Measurements from ENCODE around the gene LY6G6D. TPM values are rescaled to one million over a fixed set of nuclear protein-coding genes. Genes with fewer than 3 reads are reported as not detected.
A peak's percentile ranks its signal among the peaks of the same experiment; 100 is the strongest.

LY6G6D gene
- total RNA-seq, 4 donors from 2014 or later, result not detected

GRCh38 chr6:31737991-31738979, 23.1 kb downstream of the LY6G6D start:
- Histone ChIP-seq H3K4me1 (peaks cover 17 to 26% of the 10 kb centered on the region in 2 donors), H3K4me3 (no peak overlapping the region), H3K27me3 (peaks cover 0 to 9% (median 5%) of the 10 kb centered on the region in 3 donors), H3K27ac (peak overlapping the region in 3 of 4 donors; percentile 8 to 79 (median 62)), H3K36me3 (peaks cover 0 to 5% of the 10 kb centered on the region in 2 donors), H3K9me3 (no peaks in the 10 kb centered on the region)
- intact Hi-C loops (cut with DNase I; ENCODE audit: low total_unique reads) (loop anchor here (2.0 to 10.0 kb wide), 2 partner anchors 35 to 237 kb away; partner anchors contain the start of genes ABHD16A and DXO), in situ Hi-C loops (cut with MboI; ENCODE audit: low sequenced_read_pairs in 4 of 4) (no loop called here)
- ATAC-seq, result no peak
- TF ChIP-seq, protein P1, sequence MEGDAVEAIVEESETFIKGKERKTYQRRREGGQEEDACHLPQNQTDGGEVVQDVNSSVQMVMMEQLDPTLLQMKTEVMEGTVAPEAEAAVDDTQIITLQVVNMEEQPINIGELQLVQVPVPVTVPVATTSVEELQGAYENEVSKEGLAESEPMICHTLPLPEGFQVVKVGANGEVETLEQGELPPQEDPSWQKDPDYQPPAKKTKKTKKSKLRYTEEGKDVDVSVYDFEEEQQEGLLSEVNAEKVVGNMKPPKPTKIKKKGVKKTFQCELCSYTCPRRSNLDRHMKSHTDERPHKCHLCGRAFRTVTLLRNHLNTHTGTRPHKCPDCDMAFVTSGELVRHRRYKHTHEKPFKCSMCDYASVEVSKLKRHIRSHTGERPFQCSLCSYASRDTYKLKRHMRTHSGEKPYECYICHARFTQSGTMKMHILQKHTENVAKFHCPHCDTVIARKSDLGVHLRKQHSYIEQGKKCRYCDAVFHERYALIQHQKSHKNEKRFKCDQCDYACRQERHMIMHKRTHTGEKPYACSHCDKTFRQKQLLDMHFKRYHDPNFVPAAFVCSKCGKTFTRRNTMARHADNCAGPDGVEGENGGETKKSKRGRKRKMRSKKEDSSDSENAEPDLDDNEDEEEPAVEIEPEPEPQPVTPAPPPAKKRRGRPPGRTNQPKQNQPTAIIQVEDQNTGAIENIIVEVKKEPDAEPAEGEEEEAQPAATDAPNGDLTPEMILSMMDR (IDR thresholded peaks at IDR 0.05 in 4 of 5, conservative IDR thresholded peaks at IDR 0.05 in 1 of 5), result no peak
- TF ChIP-seq POLR2A (IDR thresholded peaks at IDR 0.05), result peak; percentile 26 to 36
- DNase-seq, result no peak

- Histone ChIP-seq H3K27ac (peak within 1 kb of the TSS; percentile 47 to 68 (median 63)), H3K27me3 (peaks cover 0 to 9% (median 5%) of the 10 kb centered on the region in 3 donors), H3K4me1 (peaks cover 12 to 21% of the 10 kb centered on the region in 2 donors), H3K4me3 (peak within 1 kb of the TSS; percentile 62 to 79 (median 73)), H3K36me3 (no peaks in the 10 kb centered on the region), H3K9me3 (no peaks in the 10 kb centered on the region)
- TF ChIP-seq, protein P1 (IDR thresholded peaks at IDR 0.05 in 4 of 5, conservative IDR thresholded peaks at IDR 0.05 in 1 of 5), result no peak
- TF ChIP-seq POLR2A (IDR thresholded peaks at IDR 0.05), result peak; percentile 31 to 52
- in situ Hi-C loops (cut with MboI; ENCODE audit: low sequenced_read_pairs in 4 of 4) (no loop called here), intact Hi-C loops (cut with DNase I; ENCODE audit: low total_unique reads) (loop anchor here (2.0 to 10.0 kb wide), 3 partner anchors 37 to 235 kb away; partner anchors contain the start of genes ABHD16A, DXO and VARS1)
- peak; percentile 99 for ATAC-seq
- DNase-seq, result peak; percentile 99
Measured at GRCh38 chr6:31739639-31740396, 24.7 kb downstream of the LY6G6D start, which contains the start of gene MSH5. TSS of gene MSH5 (plus strand) at chr6:31740005. CDS start at chr6:31740467, 462 bp downstream.

DNA sequence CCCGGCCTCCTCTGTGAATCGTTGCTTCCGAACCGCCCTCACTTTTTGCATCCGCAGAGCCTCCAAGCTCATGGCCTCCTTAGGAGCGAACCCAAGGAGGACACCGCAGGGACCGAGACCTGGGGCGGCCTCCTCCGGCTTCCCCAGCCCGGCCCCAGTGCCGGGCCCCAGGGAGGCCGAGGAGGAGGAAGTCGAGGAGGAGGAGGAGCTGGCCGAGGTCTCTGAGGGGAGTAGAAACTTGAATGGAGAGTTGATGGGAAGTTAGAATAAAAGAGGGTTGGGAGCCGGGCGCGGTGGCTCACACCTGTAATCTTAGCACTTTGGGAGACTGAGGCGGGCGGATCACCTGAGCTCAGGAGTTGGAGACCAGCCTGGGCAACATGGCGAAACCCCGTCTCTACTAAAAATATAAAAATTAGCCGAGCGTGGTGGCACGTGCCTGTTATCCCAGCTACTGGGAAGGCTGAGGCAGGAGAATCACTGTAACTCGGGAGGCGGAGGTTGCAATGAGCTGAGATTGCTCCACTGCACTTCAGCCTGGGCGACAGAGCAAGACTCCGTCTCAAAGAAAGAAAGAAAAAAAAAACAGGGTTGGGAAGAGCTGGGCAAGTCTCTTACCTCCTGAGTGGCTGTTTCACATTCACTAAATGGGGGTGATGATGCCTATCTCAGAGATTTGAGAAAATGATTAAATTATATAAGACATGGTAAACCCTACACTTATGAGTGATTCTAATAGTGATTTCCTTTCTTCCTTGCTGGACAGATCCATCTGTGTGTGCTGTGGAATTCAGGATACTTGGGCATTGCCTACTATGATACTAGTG, 25.5 kb downstream of the LY6G6D start:
- DNase-seq, result no peak
- Histone ChIP-seq H3K36me3 (no peaks in the 10 kb centered on the region), H3K4me1 (peaks cover 11 to 21% of the 10 kb centered on the region in 2 donors), H3K27me3 (peaks cover 0 to 5% (median 0%) of the 10 kb centered on the region in 3 donors), H3K27ac (peak overlapping the region; percentile 47 to 68 (median 63)), H3K4me3 (peak overlapping the region; percentile 62 to 79 (median 73)), H3K9me3 (no peaks in the 10 kb centered on the region)
- TF ChIP-seq, protein P1 (IDR thresholded peaks at IDR 0.05 in 4 of 5, conservative IDR thresholded peaks at IDR 0.05 in 1 of 5), result no peak
- TF ChIP-seq POLR2A (IDR thresholded peaks at IDR 0.05), result no peak
- intact Hi-C loops (cut with DNase I; ENCODE audit: low total_unique reads), result loop anchor here (2.0 kb wide), 1 partner anchor 54 kb away; the partner anchor contains the start of gene VARS1
- ATAC-seq, result no peak
- in situ Hi-C loops (cut with MboI; ENCODE audit: low sequenced_read_pairs in 4 of 4), result no loop called here

DNA sequence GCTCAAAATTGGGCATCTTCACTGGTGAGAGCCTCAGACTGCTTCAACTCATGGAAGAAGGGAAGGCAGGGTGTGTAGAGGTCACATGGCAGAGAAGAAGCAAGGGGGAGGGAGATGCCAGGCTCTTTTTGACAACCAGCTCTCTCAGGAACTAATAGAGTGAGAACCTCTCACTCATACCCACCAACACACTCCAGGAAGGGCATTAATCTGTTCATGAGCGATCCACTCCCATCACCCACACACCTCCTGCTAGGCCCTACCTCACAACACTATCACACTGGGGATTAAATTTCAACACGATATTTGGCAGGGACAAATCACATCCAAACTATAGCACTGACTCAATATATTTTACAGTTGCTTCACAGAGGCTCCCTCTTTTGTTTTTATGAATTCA, 26.7 kb downstream of the LY6G6D start:
- Histone ChIP-seq H3K4me1 (peaks cover 8 to 20% of the 10 kb centered on the region in 2 donors), H3K27me3 (peaks cover 0 to 2% (median 0%) of the 10 kb centered on the region in 3 donors), H3K36me3 (no peaks in the 10 kb centered on the region), H3K9me3 (no peaks in the 10 kb centered on the region), H3K4me3 (no peak overlapping the region), H3K27ac (no peak overlapping the region)
- ATAC-seq (no peak), DNase-seq (no peak)
- in situ Hi-C loops (cut with MboI; ENCODE audit: low sequenced_read_pairs in 4 of 4) (no loop called here), intact Hi-C loops (cut with DNase I; ENCODE audit: low total_unique reads) (loop anchor here (2.0 kb wide), 1 partner anchor 53 kb away; the partner anchor contains the start of gene VARS1)
- TF ChIP-seq POLR2A (IDR thresholded peaks at IDR 0.05), result no peak
- TF ChIP-seq, protein P1 (IDR thresholded peaks at IDR 0.05 in 4 of 5, conservative IDR thresholded peaks at IDR 0.05 in 1 of 5), result no peak

All from gastrocnemius medialis (tissue), 4 donors.